Measurements from ENCODE around the gene SLC35F2. TPM values are rescaled to one million over a fixed set of nuclear protein-coding genes. Genes with fewer than 3 reads are reported as not detected.
"Not testable (repeated sequence)": the region's sequence is repeated elsewhere in the genome, so short reads cannot be mapped to it uniquely, and the experiment has no call there.

SLC35F2 gene
- polyA plus RNA-seq, 1 experiment = 0.82 TPM

DNA sequence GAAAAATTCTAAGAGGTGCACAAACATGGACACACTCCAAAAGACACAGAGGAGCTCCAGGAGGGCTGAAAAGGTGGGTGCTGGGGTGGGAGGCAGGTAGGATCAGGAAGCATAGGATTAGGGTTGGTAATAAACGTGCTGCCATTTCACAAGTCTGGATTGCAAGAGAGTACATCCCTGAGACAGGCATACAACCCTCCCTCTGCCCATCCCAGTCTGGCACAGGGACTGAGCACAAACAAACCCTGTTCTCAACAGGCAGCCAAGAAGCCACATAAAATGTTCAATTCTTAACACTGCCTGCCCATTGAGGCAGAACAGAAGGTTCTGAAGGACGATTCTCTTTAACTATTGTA, 18.5 kb downstream of the SLC35F2 start:
- H3K36me3 ChIP-seq (ENCODE audit: control insufficient read depth, insufficient read depth, low read length) = no peaks in the 10 kb centered on the region
- H3K27me3 ChIP-seq (ENCODE audit: control insufficient read depth, insufficient read depth, low read length) = no peaks in the 10 kb centered on the region
- CTCF ChIA-PET = interaction anchor here (0.6 kb wide), 1 partner anchor 24 kb away, joined by 4 read pairs; no protein-coding TSS in a partner anchor
- DNase-seq (ENCODE audit: low read depth) = no peak
- TF ChIP-seq, protein P1, sequence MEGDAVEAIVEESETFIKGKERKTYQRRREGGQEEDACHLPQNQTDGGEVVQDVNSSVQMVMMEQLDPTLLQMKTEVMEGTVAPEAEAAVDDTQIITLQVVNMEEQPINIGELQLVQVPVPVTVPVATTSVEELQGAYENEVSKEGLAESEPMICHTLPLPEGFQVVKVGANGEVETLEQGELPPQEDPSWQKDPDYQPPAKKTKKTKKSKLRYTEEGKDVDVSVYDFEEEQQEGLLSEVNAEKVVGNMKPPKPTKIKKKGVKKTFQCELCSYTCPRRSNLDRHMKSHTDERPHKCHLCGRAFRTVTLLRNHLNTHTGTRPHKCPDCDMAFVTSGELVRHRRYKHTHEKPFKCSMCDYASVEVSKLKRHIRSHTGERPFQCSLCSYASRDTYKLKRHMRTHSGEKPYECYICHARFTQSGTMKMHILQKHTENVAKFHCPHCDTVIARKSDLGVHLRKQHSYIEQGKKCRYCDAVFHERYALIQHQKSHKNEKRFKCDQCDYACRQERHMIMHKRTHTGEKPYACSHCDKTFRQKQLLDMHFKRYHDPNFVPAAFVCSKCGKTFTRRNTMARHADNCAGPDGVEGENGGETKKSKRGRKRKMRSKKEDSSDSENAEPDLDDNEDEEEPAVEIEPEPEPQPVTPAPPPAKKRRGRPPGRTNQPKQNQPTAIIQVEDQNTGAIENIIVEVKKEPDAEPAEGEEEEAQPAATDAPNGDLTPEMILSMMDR (IDR thresholded peaks at IDR 0.05; ENCODE audit: insufficient read depth, low read depth, low read length) = no peak
- no peak overlapping the region for H3K4me3 ChIP-seq (ENCODE audit: low read depth, low read length)
- POLR2A ChIA-PET = no interaction called here

DNA sequence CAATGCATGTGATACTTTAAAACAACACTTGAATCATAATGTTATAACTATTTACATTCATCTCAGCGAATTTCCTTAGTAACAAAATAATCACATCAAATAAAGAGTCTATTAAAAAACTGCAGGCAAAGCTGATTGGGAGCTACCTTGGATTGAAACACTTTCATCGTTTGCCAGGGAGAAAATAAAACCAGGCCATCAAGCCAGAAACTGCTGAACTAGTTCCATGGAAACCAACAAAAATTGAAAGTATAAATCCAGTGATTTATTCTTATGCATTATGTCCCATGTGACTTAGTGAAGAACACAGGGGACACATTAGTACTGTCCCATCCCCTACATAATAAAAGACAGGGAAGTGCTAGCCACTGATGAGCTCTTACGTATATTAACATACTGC, 21.7 kb downstream of the SLC35F2 start:
- ChIA-PET POLR2A (no interaction called here), CTCF (no interaction called here)
- TF ChIP-seq, protein P1 (IDR thresholded peaks at IDR 0.05; ENCODE audit: insufficient read depth, low read depth, low read length) = no peak
- Histone ChIP-seq H3K27me3 (ENCODE audit: control insufficient read depth, insufficient read depth, low read length) (no peaks in the 10 kb centered on the region), H3K4me3 (ENCODE audit: low read depth, low read length) (no peak overlapping the region), H3K36me3 (ENCODE audit: control insufficient read depth, insufficient read depth, low read length) (no peaks in the 10 kb centered on the region)
- no peak for DNase-seq (ENCODE audit: low read depth)

DNA sequence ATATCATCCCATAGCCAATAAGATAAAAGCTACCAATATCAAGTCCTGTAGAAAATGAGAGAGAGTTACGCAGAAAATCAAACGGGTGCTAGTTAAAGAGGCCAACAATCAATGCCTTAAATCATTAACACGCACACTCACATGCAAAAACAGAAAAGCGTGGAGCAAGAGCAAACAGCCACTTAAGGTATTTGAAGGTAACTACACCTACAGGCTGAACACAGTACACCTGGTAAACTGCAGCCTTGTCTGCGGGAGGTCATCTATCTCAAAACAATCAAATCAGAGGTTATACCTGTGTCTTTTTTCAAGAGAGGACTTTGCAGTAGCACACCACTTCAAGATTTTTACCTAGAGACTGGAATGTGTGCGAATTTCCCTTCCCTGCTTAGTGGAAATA, 23.6 kb downstream of the SLC35F2 start:
- POLR2A ChIA-PET = no interaction called here
- CTCF ChIA-PET = no interaction called here
- no peaks in the 10 kb centered on the region for H3K27me3 ChIP-seq (ENCODE audit: control insufficient read depth, insufficient read depth, low read length)
- no peak for DNase-seq (ENCODE audit: low read depth)
- TF ChIP-seq, protein P1 (IDR thresholded peaks at IDR 0.05; ENCODE audit: insufficient read depth, low read depth, low read length) = no peak
- H3K36me3 ChIP-seq (ENCODE audit: control insufficient read depth, insufficient read depth, low read length) = no peaks in the 10 kb centered on the region
- H3K4me3 ChIP-seq (ENCODE audit: low read depth, low read length) = no peak overlapping the region

DNA sequence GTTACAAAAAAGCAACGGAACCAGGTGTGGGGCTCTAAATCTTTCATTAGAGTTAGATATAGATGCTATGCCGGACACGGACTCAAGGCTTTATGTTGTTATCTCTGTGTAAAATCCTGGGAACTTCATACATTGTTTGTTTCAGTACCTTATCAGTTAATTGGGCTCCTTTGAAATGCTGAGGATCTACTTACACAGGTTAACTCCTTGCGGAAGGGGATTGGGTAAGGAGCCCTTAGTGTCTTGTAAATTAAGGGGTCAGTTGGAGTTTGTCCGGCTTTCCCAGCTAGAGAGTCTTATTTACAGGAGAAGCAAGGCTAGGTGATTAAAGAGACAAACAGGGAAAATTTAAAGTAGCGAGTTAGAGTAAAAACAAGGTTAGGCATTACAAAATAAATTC, 24.7 kb downstream of the SLC35F2 start:
- DNase-seq (ENCODE audit: low read depth); H3K36me3 ChIP-seq (ENCODE audit: control insufficient read depth, insufficient read depth, low read length); POLR2A ChIA-PET; H3K4me3 ChIP-seq (ENCODE audit: low read depth, low read length); H3K27me3 ChIP-seq (ENCODE audit: control insufficient read depth, insufficient read depth, low read length); CTCF ChIA-PET: not testable (repeated sequence)

DNA sequence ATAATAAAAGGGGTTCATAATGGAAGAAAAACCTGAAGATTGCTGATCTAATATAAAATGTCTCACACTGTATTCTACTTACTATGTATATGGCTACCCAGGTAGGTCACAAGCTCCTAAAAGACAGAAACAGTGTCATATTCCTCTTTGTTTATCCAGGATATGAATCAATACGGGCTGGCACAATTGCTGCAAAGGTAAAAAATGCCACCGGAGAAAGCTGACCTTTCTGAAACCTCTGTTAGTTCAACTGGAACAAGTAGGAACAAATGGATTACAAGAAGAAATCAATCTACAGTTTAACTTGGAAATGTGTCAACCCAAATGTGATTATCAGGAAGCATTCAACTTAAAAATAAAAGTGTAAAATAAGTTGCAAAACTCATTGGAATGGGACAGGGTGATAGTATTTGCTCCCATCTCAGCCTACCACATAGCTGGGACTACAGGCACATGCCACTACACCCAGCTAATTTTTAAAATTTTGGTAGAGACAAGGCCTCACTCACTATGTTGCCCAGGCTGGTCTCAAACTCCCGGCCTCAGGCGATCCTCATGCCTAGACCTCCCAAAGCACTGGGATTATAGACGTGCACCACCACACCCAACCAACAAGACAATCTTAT, 27.6 kb downstream of the SLC35F2 start:
- CTCF ChIA-PET = interaction anchor here (0.7 kb wide), 1 partner anchor 17 kb away, joined by 3 read pairs; no protein-coding TSS in a partner anchor

More for the DNA sequence above, 27.6 kb downstream of the SLC35F2 start:
- Histone ChIP-seq H3K36me3 (ENCODE audit: control insufficient read depth, insufficient read depth, low read length) (no peaks in the 10 kb centered on the region), H3K4me3 (ENCODE audit: low read depth, low read length) (no peak overlapping the region), H3K27me3 (ENCODE audit: control insufficient read depth, insufficient read depth, low read length) (no peaks in the 10 kb centered on the region)
- POLR2A ChIA-PET = no interaction called here
- TF ChIP-seq, protein P1 (IDR thresholded peaks at IDR 0.05; ENCODE audit: insufficient read depth, low read depth, low read length) = no peak
- no peak for DNase-seq (ENCODE audit: low read depth)

Data from BJ (cell line).